Anterior cingulate cortex (tissue), 58 donors: ENCODE data around the gene PMVK.
A peak's percentile ranks its signal among the peaks of the same experiment; 100 is the strongest.
"Not testable (repeated sequence)": the region's sequence is repeated elsewhere in the genome, so short reads cannot be mapped to it uniquely, and the experiment has no call there.

Experiments
- DNase-seq, 58 donors: peaks; one replicate each; lab custom pipeline; 2025; lab: John Stamatoyannopoulos, UW

The PMVK gene

GRCh38 chr1:154931940-154932487 lies 4.5 kb downstream of the PMVK start:
- no peak for DNase-seq

GRCh38 chr1:154926201-154926600 lies 10.3 kb downstream of the PMVK start:
- DNase-seq = no peak

GRCh38 chr1:154925335-154926170 lies 11.0 kb downstream of the PMVK start:
- DNase-seq = no peak

- no peak for DNase-seq
Measured at GRCh38 chr1:154923695-154924094, 12.8 kb downstream of the PMVK start.

GRCh38 chr1:154913273-154913672 lies 23.2 kb downstream of the PMVK start:
- DNase-seq = no peak

- DNase-seq = no peak
Measured at GRCh38 chr1:154912755-154913154, 23.8 kb downstream of the PMVK start.

- DNase-seq = peak in 1 of 58 donors; percentile 30
Measured at GRCh38 chr1:154911691-154912550, 24.6 kb downstream of the PMVK start.

GRCh38 chr1:154910851-154911250 lies 25.7 kb downstream of the PMVK start:
- no peak for DNase-seq

- DNase-seq = no peak
Measured at GRCh38 chr1:154908937-154909336, 27.6 kb downstream of the PMVK start.

- not testable (repeated sequence) for DNase-seq
Measured at GRCh38 chr1:154908129-154908528, 28.4 kb downstream of the PMVK start.

GRCh38 chr1:154906621-154907081 lies 29.9 kb downstream of the PMVK start:
- no peak for DNase-seq

- no peak for DNase-seq
Measured at GRCh38 chr1:154902938-154903566, 33.5 kb downstream of the PMVK start.

GRCh38 chr1:154901591-154901990 lies 34.9 kb downstream of the PMVK start:
- DNase-seq = no peak

- no peak for DNase-seq
Measured at GRCh38 chr1:154899041-154899440, 37.5 kb downstream of the PMVK start.

- peak in 48 of 58 donors; percentile 8 to 89 (median 42) for DNase-seq
Measured at GRCh38 chr1:154896771-154897286, 39.7 kb downstream of the PMVK start.

GRCh38 chr1:154895798-154896197 lies 40.7 kb downstream of the PMVK start:
- DNase-seq = peak in 1 of 58 donors; percentile 17

- DNase-seq = no peak
Measured at GRCh38 chr1:154891452-154891851, 45.1 kb downstream of the PMVK start.

GRCh38 chr1:154888757-154889156 lies 47.8 kb downstream of the PMVK start:
- no peak for DNase-seq

- no peak for DNase-seq
Measured at GRCh38 chr1:154886281-154887015, 50.1 kb downstream of the PMVK start.
